ENCODE measurements around the gene OCA2.

The OCA2 gene

DNA sequence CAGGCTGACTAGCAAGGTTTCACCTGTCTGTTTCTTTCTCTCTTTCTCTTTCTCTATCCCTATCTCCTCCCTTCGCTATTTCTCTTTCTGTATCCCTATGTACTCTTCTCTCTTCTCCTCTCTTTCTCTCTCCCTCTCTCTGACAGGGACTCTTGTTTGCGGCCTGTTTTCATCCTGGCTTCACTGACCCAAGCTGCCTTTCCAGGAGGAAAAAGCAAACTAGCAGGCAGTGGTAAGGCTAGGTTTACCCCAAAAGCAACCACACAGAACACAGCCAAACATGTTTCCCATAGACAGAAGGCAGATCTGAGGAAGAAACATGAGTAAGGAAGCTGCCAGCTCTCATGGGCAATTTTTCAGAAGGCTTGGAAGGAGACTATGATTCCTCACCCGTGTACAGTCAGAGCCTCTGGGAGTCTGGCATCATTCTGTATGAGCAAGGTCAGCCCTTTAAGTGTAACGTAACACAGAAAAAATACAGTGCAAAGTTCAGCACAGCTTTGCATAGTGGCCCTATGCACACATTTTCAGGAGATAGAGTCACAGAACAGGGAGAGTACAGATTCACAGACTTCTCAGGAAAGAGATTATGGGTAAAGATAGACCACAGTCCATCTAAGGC lies 61.0 kb downstream of the OCA2 start:
- H3K4me3 ChIP-seq (ENCODE audit: low read length) = no peak overlapping the region
- no peak overlapping the region for H3K9ac ChIP-seq (ENCODE audit: low read length)
- no peaks in the 10 kb centered on the region for H3K4me1 ChIP-seq (ENCODE audit: control insufficient read depth, insufficient read depth, low read length)
- H3K27me3 ChIP-seq (ENCODE audit: control insufficient read depth, insufficient read depth, low read length) = no peaks in the 10 kb centered on the region
- no peaks in the 10 kb centered on the region for H3K36me3 ChIP-seq (ENCODE audit: control insufficient read depth, insufficient read depth, low read length)
- H3K27ac ChIP-seq (ENCODE audit: low read depth, low read length) = no peak overlapping the region

DNA sequence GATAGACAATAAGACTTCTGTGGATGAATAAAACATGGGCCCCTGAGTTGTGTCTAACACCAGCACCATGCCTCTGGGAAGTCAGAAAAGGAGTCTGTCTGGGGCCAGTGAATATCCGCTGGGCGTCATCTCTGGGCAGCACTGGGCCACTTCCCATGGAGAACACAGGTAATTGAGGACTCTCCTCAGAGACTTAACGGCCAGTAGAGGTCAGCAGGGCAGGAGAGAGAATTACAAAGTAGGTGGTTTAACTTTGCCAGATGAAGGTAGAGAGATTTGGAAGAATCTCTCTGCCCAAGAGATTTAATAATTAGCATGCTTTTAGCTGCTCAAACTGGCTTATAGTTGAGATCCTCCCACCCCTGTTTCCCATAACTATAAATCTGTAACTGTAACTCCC lies 65.7 kb downstream of the OCA2 start:
- no peaks in the 10 kb centered on the region for H3K4me1 ChIP-seq (ENCODE audit: control insufficient read depth, insufficient read depth, low read length)

DNA sequence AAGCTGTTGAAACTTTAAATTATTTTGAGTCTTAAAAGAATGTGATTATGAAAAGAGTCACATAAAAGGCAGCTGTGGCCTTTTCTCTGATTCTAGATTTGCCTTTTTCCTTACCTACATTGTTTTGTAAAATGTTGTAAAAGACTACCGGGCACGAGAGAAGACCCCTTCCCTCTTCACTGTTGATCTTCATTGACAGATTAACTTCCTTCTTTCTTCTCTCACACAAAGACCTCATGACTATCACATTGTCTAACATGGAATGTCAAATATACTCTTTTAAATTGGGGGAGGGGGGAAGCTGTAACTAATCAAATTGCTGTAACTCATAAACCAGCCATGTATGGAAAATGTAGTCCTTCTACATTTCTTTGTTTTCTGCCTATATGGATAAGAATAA lies 68.3 kb downstream of the OCA2 start:
- Histone ChIP-seq H3K4me3 (ENCODE audit: low read length) (no peak overlapping the region), H3K36me3 (ENCODE audit: control insufficient read depth, insufficient read depth, low read length) (no peaks in the 10 kb centered on the region)

More for the DNA sequence above, 65.7 kb downstream of the OCA2 start:
- Histone ChIP-seq H3K27ac (ENCODE audit: low read depth, low read length) (no peak overlapping the region), H3K36me3 (ENCODE audit: control insufficient read depth, insufficient read depth, low read length) (no peaks in the 10 kb centered on the region), H3K27me3 (ENCODE audit: control insufficient read depth, insufficient read depth, low read length) (no peaks in the 10 kb centered on the region), H3K4me3 (ENCODE audit: low read length) (no peak overlapping the region), H3K9ac (ENCODE audit: low read length) (no peak overlapping the region)

DNA sequence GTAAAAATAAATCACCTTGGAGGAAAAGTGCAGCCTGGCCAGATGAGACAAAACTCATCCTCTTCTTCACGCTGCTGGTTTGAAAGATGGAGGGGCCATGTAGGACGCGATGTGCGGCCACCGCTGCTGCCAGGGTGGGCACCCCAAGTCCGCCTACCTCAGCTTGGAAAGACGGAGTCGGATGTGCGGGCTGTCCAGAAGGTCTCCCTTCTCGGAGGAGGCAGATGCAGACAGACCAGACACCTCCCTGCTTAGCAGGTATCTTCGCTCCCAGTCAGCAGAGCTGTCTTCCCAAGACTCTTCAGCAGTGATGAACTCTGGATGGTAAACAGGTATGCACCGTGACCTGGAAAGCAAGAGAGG lies 71.4 kb downstream of the OCA2 start:
- H3K27me3 ChIP-seq (ENCODE audit: control insufficient read depth, insufficient read depth, low read length) = no peaks in the 10 kb centered on the region
- H3K36me3 ChIP-seq (ENCODE audit: control insufficient read depth, insufficient read depth, low read length) = no peaks in the 10 kb centered on the region
- no peaks in the 10 kb centered on the region for H3K4me1 ChIP-seq (ENCODE audit: control insufficient read depth, insufficient read depth, low read length)
- H3K9ac ChIP-seq (ENCODE audit: low read length) = no peak overlapping the region
- H3K4me3 ChIP-seq (ENCODE audit: low read length) = no peak overlapping the region
- H3K27ac ChIP-seq (ENCODE audit: low read depth, low read length) = no peak overlapping the region

More for the DNA sequence above, 68.3 kb downstream of the OCA2 start:
- Histone ChIP-seq H3K27ac (ENCODE audit: low read depth, low read length) (no peak overlapping the region), H3K27me3 (ENCODE audit: control insufficient read depth, insufficient read depth, low read length) (no peaks in the 10 kb centered on the region), H3K9ac (ENCODE audit: low read length) (no peak overlapping the region), H3K4me1 (ENCODE audit: control insufficient read depth, insufficient read depth, low read length) (no peaks in the 10 kb centered on the region)

DNA sequence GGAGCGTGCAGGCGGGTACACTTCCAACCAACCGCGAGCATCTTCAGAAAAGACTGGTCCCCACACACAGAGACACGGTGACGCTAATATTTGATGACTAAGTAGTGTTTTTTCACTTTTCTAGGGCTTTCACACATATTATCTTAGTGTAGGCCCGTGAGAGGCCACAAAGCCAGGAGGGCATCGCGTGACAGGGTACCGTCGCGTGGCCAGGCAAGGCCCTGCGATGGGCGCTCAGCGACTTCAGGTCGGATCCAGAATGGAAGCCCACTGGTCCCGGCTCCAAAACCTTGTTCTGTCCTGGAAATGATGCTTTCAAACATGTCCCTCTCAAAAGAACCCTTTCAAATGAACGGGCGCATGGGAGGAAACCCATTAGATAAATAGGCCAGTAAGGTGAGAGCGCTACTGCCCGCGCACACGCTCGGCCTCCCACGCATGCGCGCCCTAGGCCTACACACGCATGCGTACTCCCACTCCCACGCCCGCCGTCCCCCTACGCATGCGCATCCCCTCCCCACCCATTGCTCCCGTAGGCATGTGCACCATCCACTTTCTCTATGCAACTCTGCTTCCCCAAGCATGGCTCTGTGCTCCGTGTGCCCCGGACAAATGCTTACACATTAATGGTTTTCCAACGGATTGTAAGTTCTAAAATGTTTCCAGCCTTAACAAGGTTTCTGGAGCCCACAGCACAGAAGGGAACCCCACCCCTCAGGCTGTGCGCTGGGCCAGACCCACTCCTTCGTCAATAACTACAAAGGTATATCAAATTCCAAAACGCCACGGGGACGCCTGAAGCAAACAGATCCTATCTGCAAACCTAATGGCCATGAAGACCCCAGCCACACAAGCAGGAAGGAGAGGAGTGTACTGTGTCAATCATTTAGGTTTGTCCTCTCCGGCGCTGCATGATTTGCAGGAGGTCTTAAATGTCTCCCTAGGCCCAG lies 72.1 kb downstream of the OCA2 start:
- H3K36me3 ChIP-seq (ENCODE audit: control insufficient read depth, insufficient read depth, low read length) = no peaks in the 10 kb centered on the region
- no peaks in the 10 kb centered on the region for H3K4me1 ChIP-seq (ENCODE audit: control insufficient read depth, insufficient read depth, low read length)

DNA sequence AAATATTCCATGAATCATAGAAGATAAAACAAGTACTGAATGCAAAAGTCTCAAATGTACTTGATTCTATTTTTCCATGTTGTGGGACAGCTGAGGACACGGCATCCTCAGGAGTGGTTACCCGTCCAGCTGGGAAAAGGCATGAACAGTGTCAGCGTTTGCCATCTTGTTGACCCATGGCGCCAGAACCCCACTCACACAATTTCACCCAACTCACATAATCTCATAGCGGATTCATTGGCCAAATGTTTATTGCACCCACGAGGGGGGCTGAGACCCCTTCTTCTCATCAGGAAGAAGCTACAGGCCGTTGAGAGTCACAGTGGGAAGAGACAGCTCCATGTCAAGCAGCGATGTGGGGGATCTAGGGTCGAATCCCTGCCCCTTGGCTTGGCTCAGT lies 72.9 kb downstream of the OCA2 start:
- Histone ChIP-seq H3K9ac (ENCODE audit: low read length) (no peak overlapping the region), H3K27ac (ENCODE audit: low read depth, low read length) (no peak overlapping the region), H3K4me3 (ENCODE audit: low read length) (no peak overlapping the region), H3K36me3 (ENCODE audit: control insufficient read depth, insufficient read depth, low read length) (no peaks in the 10 kb centered on the region), H3K4me1 (ENCODE audit: control insufficient read depth, insufficient read depth, low read length) (no peaks in the 10 kb centered on the region), H3K27me3 (ENCODE audit: control insufficient read depth, insufficient read depth, low read length) (no peaks in the 10 kb centered on the region)

More for the DNA sequence above, 72.1 kb downstream of the OCA2 start:
- Histone ChIP-seq H3K27me3 (ENCODE audit: control insufficient read depth, insufficient read depth, low read length) (no peaks in the 10 kb centered on the region), H3K27ac (ENCODE audit: low read depth, low read length) (no peak overlapping the region), H3K4me3 (ENCODE audit: low read length) (no peak overlapping the region), H3K9ac (ENCODE audit: low read length) (no peak overlapping the region)

DNA sequence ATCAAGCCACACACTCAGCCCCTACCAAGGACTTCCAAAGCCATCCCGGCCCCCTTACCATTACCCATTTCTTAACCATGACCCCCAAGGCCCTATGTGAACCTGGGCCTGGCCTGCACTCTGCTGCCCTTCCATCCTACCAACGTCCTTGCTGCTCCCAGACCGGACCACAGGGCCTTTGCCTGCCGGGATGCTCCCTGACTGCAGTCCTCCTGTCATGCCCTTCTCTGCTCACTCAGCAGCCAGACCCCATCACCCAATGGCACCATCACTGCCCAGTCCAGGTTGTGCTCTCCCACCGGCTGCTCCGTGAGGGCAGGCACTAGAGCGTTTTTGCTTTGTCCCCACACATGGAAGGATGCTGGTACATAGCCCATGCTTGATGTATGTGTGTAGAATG lies 73.7 kb downstream of the OCA2 start:
- Histone ChIP-seq H3K9ac (ENCODE audit: low read length) (no peak overlapping the region), H3K4me1 (ENCODE audit: control insufficient read depth, insufficient read depth, low read length) (no peaks in the 10 kb centered on the region), H3K27me3 (ENCODE audit: control insufficient read depth, insufficient read depth, low read length) (no peaks in the 10 kb centered on the region), H3K36me3 (ENCODE audit: control insufficient read depth, insufficient read depth, low read length) (no peaks in the 10 kb centered on the region), H3K4me3 (ENCODE audit: low read length) (no peak overlapping the region), H3K27ac (ENCODE audit: low read depth, low read length) (no peak overlapping the region)

DNA sequence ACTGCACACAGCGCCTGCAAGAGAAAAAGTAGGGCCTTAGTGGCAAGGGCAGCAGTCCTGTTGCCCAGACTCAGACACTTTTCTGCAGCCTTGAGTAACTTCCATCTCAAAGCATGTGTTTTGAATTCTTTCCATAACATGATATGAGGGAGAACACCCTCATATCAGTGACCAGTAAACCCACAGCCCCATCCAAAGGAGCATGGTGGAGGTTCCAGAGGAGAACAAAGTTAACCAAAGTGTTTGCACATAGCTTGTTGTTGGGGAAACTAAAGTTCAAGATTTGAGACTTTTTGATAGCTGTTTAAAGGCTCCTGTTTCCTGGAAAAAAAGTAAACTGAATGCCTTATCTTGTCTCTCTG lies 74.2 kb downstream of the OCA2 start:
- Histone ChIP-seq H3K27ac (ENCODE audit: low read depth, low read length) (no peak overlapping the region), H3K4me3 (ENCODE audit: low read length) (no peak overlapping the region), H3K9ac (ENCODE audit: low read length) (no peak overlapping the region), H3K36me3 (ENCODE audit: control insufficient read depth, insufficient read depth, low read length) (no peaks in the 10 kb centered on the region), H3K4me1 (ENCODE audit: control insufficient read depth, insufficient read depth, low read length) (no peaks in the 10 kb centered on the region), H3K27me3 (ENCODE audit: control insufficient read depth, insufficient read depth, low read length) (no peaks in the 10 kb centered on the region)

DNA sequence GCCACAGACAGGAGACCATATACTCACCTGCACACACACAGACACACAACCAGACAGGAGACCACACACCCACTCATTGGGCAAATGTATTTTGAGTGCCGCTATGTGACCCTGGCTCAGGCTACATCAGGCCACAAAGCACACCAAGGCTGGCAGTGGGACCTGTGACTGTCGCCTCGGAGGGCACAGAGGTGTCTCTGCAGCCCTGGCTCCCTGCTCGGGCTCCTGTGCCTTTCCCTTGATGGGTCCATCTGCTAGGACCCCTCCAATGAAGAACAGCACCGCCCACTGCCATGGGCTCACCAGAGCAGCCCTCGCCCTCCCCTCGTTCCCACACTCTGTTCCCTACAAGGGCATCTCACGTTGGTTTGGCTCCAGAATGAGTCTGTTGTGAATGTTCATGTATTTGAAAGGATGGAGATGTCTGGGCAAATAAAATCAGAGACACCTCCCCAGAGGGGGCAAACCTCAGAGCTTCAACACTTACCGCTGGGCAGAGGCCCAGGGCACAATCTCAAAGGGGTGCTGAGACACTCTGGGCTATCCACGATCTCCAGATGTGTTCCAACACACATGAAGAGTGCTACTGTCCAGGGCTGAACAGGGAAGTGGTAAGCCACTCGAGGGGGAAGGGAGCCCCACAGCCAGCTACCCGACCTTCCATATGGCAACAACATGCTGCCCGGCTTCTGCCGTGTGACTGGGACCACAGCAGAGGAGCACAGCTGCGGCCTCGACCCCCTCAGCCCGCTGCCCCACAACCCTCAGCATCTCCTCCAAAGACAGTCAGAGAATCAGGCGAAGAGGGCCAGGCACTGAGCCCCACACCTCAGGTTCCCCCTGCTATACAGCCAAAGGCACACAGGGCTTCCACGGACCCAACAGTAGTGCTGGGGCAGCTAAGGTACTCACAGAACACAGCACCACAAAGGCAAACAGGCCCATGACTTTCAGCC lies 74.9 kb downstream of the OCA2 start:
- Histone ChIP-seq H3K4me3 (ENCODE audit: low read length) (no peak overlapping the region), H3K27ac (ENCODE audit: low read depth, low read length) (no peak overlapping the region), H3K27me3 (ENCODE audit: control insufficient read depth, insufficient read depth, low read length) (no peaks in the 10 kb centered on the region), H3K9ac (ENCODE audit: low read length) (no peak overlapping the region), H3K4me1 (ENCODE audit: control insufficient read depth, insufficient read depth, low read length) (no peaks in the 10 kb centered on the region), H3K36me3 (ENCODE audit: control insufficient read depth, insufficient read depth, low read length) (no peaks in the 10 kb centered on the region)

DNA sequence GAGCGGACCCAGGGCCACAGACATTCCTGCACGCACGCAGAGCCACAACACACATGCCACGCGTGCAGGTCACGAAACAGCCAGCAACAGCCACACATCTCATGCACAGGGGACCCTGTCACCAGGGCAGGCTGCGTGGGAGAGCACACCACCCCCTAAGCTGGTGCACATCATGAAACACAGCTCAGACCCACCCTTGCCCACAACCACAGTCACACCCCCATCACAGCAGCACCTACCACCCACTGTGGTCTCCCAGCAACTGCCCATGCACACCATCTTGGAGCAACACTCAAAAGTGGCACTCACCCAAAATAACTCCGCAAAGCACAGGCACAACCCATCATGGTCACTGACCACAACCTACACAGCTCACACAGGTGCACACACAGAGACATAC lies 75.7 kb downstream of the OCA2 start:
- Histone ChIP-seq H3K4me3 (ENCODE audit: low read length) (no peak overlapping the region), H3K27ac (ENCODE audit: low read depth, low read length) (no peak overlapping the region), H3K27me3 (ENCODE audit: control insufficient read depth, insufficient read depth, low read length) (no peaks in the 10 kb centered on the region), H3K36me3 (ENCODE audit: control insufficient read depth, insufficient read depth, low read length) (no peaks in the 10 kb centered on the region), H3K4me1 (ENCODE audit: control insufficient read depth, insufficient read depth, low read length) (no peaks in the 10 kb centered on the region), H3K9ac (ENCODE audit: low read length) (no peak overlapping the region)

DNA sequence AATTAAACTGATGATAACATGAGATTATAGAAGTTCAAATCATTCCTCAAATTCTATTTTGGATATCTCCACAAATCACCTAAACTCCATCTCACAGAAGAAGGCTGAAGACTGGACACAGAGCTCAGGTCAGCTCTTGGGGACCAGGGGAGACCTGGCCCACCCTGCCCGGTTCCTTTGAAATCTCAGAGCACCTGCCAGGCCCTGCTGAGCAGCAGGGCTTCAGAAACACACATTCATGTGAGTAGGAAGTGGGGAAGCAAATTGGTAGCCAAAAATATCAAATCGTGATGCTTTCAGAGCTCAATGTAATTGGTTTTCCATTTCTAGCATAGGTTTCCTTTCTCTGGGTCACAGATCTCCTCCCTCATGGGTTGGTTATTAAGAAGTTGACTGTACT lies 76.2 kb downstream of the OCA2 start:
- Histone ChIP-seq H3K36me3 (ENCODE audit: control insufficient read depth, insufficient read depth, low read length) (no peaks in the 10 kb centered on the region), H3K9ac (ENCODE audit: low read length) (no peak overlapping the region), H3K27ac (ENCODE audit: low read depth, low read length) (no peak overlapping the region), H3K4me1 (ENCODE audit: control insufficient read depth, insufficient read depth, low read length) (no peaks in the 10 kb centered on the region), H3K27me3 (ENCODE audit: control insufficient read depth, insufficient read depth, low read length) (no peaks in the 10 kb centered on the region), H3K4me3 (ENCODE audit: low read length) (no peak overlapping the region)

DNA sequence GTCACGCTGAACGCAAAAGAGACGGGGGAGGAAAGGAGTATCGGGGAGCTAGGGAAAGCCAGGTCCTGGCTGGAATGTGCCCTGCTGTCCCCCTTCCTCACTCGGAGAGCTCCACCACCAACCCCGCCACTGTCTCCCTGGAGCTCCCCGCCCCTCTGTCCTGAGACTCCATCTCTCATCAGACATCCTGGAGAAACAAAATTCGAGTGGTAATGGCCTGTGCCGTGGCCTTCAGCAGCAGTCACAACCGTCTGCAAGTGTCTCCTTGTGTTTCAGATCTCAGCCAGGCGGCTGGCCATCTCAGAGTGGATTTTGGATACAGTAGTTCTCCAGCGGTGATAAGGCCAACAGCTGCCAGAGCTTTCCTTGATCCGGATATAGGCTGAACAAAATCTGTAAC lies 76.9 kb downstream of the OCA2 start:
- no peak overlapping the region for H3K9ac ChIP-seq (ENCODE audit: low read length)

More for the DNA sequence above, 76.9 kb downstream of the OCA2 start:
- H3K27me3 ChIP-seq (ENCODE audit: control insufficient read depth, insufficient read depth, low read length) = no peaks in the 10 kb centered on the region
- no peaks in the 10 kb centered on the region for H3K36me3 ChIP-seq (ENCODE audit: control insufficient read depth, insufficient read depth, low read length)
- H3K4me1 ChIP-seq (ENCODE audit: control insufficient read depth, insufficient read depth, low read length) = no peaks in the 10 kb centered on the region
- no peak overlapping the region for H3K4me3 ChIP-seq (ENCODE audit: low read length)
- no peak overlapping the region for H3K27ac ChIP-seq (ENCODE audit: low read depth, low read length)
